Panc1 (cell line): ENCODE results near the gene ASTN2.

Source experiments
- POLR2AphosphoS5 ChIP-seq: IDR thresholded peaks from 2 replicates; pipeline ENCODE4 v1.6.1; 2012; ENCODE audit warnings: mild to moderate bottlenecking, low read depth, low read length, moderate library complexity
- REST ChIP-seq, 2 experiments: IDR thresholded peaks; 2 replicates each; pipeline ENCODE4 v1.6.1; 2011 to 2012; ENCODE audit warnings: low read depth in 2 of 2, control low read depth in 1 of 2, low read length in 1 of 2, mild to moderate bottlenecking in 1 of 2, moderate library complexity in 1 of 2; ENCODE audit not compliant: insufficient read depth in 1 of 2
- SIN3A ChIP-seq: IDR thresholded peaks from 2 replicates; pipeline ENCODE4 v1.6.1; 2012; ENCODE audit warnings: low read depth, mild to moderate bottlenecking, low read length, moderate library complexity, borderline replicate concordance; ENCODE audit not compliant: insufficient read depth
- TCF7L2 ChIP-seq: IDR thresholded peaks from 2 replicates; pipeline ENCODE4 v1.6.1; 2011; ENCODE audit warnings: mild to moderate bottlenecking, low read depth, low read length, inconsistent platforms
- TF ChIP-seq, protein P1 (sequence below): fragments of 450-650 bp; IDR thresholded peaks from 2 replicates; pipeline ENCODE4 v1.5.1; 2017; ENCODE audit warnings: mild to moderate bottlenecking

DNA sequence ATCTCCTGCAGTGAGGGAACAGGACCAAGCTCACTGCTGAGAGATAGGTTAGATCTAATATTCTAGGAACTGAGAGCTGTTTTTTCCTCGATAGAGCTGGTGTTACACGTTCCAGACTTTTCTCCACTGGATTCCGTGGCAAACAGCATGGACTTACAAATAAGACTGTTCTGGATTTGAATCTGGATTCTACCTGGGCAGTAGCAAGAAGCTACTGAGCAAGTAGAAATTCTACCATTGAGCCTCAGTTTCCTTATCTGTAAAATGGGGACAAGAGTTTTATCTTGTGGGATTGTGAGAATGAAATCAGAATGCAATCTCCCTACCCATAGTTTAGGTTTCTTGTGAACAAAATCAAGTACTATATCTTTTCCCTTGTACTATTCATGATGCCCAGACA, 966.4 kb downstream of the ASTN2 start:
- TF ChIP-seq, protein P1, sequence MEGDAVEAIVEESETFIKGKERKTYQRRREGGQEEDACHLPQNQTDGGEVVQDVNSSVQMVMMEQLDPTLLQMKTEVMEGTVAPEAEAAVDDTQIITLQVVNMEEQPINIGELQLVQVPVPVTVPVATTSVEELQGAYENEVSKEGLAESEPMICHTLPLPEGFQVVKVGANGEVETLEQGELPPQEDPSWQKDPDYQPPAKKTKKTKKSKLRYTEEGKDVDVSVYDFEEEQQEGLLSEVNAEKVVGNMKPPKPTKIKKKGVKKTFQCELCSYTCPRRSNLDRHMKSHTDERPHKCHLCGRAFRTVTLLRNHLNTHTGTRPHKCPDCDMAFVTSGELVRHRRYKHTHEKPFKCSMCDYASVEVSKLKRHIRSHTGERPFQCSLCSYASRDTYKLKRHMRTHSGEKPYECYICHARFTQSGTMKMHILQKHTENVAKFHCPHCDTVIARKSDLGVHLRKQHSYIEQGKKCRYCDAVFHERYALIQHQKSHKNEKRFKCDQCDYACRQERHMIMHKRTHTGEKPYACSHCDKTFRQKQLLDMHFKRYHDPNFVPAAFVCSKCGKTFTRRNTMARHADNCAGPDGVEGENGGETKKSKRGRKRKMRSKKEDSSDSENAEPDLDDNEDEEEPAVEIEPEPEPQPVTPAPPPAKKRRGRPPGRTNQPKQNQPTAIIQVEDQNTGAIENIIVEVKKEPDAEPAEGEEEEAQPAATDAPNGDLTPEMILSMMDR: no peak
- no peak for TF ChIP-seq POLR2AphosphoS5
- TF ChIP-seq SIN3A: no peak
- no peak for TF ChIP-seq REST (IDR thresholded peaks at IDR 0.05; ENCODE audit: insufficient read depth in 1 of 2, low read depth in 2 of 2, low read length in 1 of 2)
- no peak for TF ChIP-seq TCF7L2
